ENCODE data around the gene KIF26B.
"Not testable (repeated sequence)": the region's sequence is repeated elsewhere in the genome, so short reads cannot be mapped to it uniquely, and the experiment has no call there.

The KIF26B gene

GRCh38 chr1:245325922-245326795 is 171.4 kb downstream of the KIF26B start:
- no peak for DNase-seq (ENCODE audit: low spot score)

GRCh38 chr1:245327360-245327759 is 172.6 kb downstream of the KIF26B start:
- no peak for DNase-seq (ENCODE audit: low spot score)

- DNase-seq (ENCODE audit: low spot score), result no peak
These were observed 173.1 kb downstream of the KIF26B start for GRCh38 chr1:245327842-245328241.

- DNase-seq (ENCODE audit: low spot score), result no peak
These were observed 176.2 kb downstream of the KIF26B start for GRCh38 chr1:245330951-245331350.

- no peak for DNase-seq (ENCODE audit: low spot score)
These were observed 177.3 kb downstream of the KIF26B start for GRCh38 chr1:245332085-245332484.

GRCh38 chr1:245332513-245332912 is 177.7 kb downstream of the KIF26B start:
- DNase-seq (ENCODE audit: low spot score), result no peak

GRCh38 chr1:245334235-245334634 is 179.4 kb downstream of the KIF26B start:
- no peak for DNase-seq (ENCODE audit: low spot score)

GRCh38 chr1:245334827-245335490 is 180.2 kb downstream of the KIF26B start:
- no peak for DNase-seq (ENCODE audit: low spot score)

GRCh38 chr1:245335684-245336083 is 180.9 kb downstream of the KIF26B start:
- DNase-seq (ENCODE audit: low spot score), result not testable (repeated sequence)

GRCh38 chr1:245336149-245336983 is 181.6 kb downstream of the KIF26B start:
- no peak for DNase-seq (ENCODE audit: low spot score)

GRCh38 chr1:245336984-245337355 is 182.2 kb downstream of the KIF26B start:
- DNase-seq (ENCODE audit: low spot score), result not testable (repeated sequence)

GRCh38 chr1:245337829-245338484 is 183.2 kb downstream of the KIF26B start:
- DNase-seq (ENCODE audit: low spot score), result no peak

GRCh38 chr1:245338485-245338877 is 183.7 kb downstream of the KIF26B start:
- DNase-seq (ENCODE audit: low spot score), result no peak

GRCh38 chr1:245341743-245342142 is 187.0 kb downstream of the KIF26B start:
- DNase-seq (ENCODE audit: low spot score), result no peak

GRCh38 chr1:245345191-245345884 is 190.6 kb downstream of the KIF26B start:
- no peak for DNase-seq (ENCODE audit: low spot score)

GRCh38 chr1:245348626-245349025 is 193.8 kb downstream of the KIF26B start:
- DNase-seq (ENCODE audit: low spot score), result no peak

- no peak for DNase-seq (ENCODE audit: low spot score)
These were observed 198.6 kb downstream of the KIF26B start for GRCh38 chr1:245353411-245353810.

GRCh38 chr1:245353915-245354775 is 199.4 kb downstream of the KIF26B start:
- no peak for DNase-seq (ENCODE audit: low spot score)

GRCh38 chr1:245355851-245356630 is 201.3 kb downstream of the KIF26B start:
- DNase-seq (ENCODE audit: low spot score), result not testable (repeated sequence)
